Measurements from ENCODE around the gene LMNTD2. TPM values are rescaled to one million over a fixed set of nuclear protein-coding genes. Genes with fewer than 3 reads are reported as not detected.

Gene LMNTD2
- total RNA-seq, 1 experiment from 2014 or later, result 4.0 TPM

- TF ChIP-seq, protein P1, sequence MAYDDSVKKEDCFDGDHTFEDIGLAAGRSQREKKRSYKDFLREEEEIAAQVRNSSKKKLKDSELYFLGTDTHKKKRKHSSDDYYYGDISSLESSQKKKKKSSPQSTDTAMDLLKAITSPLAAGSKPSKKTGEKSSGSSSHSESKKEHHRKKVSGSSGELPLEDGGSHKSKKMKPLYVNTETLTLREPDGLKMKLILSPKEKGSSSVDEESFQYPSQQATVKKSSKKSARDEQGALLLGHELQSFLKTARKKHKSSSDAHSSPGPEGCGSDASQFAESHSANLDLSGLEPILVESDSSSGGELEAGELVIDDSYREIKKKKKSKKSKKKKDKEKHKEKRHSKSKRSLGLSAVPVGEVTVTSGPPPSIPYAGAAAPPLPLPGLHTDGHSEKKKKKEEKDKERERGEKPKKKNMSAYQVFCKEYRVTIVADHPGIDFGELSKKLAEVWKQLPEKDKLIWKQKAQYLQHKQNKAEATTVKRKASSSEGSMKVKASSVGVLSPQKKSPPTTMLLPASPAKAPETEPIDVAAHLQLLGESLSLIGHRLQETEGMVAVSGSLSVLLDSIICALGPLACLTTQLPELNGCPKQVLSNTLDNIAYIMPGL (CRISPR knock-in tag; IDR thresholded peaks at IDR 0.05), result no peak
- no peak for TF ChIP-seq GABPB1 (CRISPR knock-in tag; IDR thresholded peaks at IDR 0.05)
- TF ChIP-seq ZNF532 (CRISPR knock-in tag; IDR thresholded peaks at IDR 0.05; ENCODE audit: borderline replicate concordance), result no peak
- Mint-ChIP-seq H3K27me3 (ENCODE audit: low read depth) (no peaks in the 10 kb centered on the region), H3K4me3 (no peak overlapping the region), H3K9me3 (no peaks in the 10 kb centered on the region), H3K36me3 (peaks cover 70% of the 10 kb centered on the region), H3K27ac (no peak overlapping the region; the same call in 1 of the 2 replicates), H3K4me1 (no peaks in the 10 kb centered on the region)
- POLR2A ChIA-PET, result no interaction called here
- ATAC-seq (no peak), DNase-seq (ENCODE audit: low spot score) (no peak)
- CTCF ChIA-PET, result no interaction called here
These were observed 32.0 kb upstream of the LMNTD2 start for GRCh38 chr11:592501-592900.

DNA sequence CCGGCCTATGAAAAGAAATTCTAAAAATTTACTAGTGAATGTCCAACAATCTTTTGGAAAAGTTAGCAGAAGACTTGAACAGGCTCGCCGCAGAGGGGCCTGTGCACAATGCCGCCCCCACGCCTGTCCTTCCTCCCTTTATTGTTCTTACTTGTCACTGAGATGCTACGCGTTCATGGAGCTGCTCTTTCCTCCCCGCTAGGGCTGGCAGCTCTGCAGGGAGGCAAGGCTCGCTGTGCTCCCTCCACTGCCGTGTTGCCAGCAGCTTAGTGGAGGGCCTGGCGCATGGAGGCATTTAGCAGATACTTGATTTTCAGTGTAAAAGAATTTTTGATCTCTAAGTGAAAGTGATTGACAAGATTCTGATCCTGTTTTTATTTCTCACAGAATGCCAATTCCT lies 30.5 kb upstream of the LMNTD2 start:
- Mint-ChIP-seq H3K4me3 (no peak overlapping the region), H3K9me3 (no peaks in the 10 kb centered on the region), H3K27me3 (ENCODE audit: low read depth) (no peaks in the 10 kb centered on the region), H3K36me3 (peaks cover 72% of the 10 kb centered on the region), H3K4me1 (no peaks in the 10 kb centered on the region), H3K27ac (no peak overlapping the region)
- ChIA-PET POLR2A (no interaction called here), CTCF (no interaction called here)
- ATAC-seq (no peak), DNase-seq (ENCODE audit: low spot score) (no peak)
- no peak for TF ChIP-seq E2F1 (CRISPR knock-in tag; IDR thresholded peaks at IDR 0.05)

GRCh38 chr11:589798-590197 lies 29.3 kb upstream of the LMNTD2 start:
- TF ChIP-seq GRHL2 (CRISPR knock-in tag; IDR thresholded peaks at IDR 0.05; ENCODE audit: insufficient replicate concordance, severe bottlenecking), result no peak
- TF ChIP-seq ZBTB21 (CRISPR knock-in tag; IDR thresholded peaks at IDR 0.05; ENCODE audit: borderline replicate concordance), result no peak
- no peak for TF ChIP-seq MLX (CRISPR knock-in tag; IDR thresholded peaks at IDR 0.05)
- TF ChIP-seq ZNF219 (CRISPR knock-in tag; IDR thresholded peaks at IDR 0.05; ENCODE audit: borderline replicate concordance), result no peak
- TF ChIP-seq NR1H2 (CRISPR knock-in tag; IDR thresholded peaks at IDR 0.05), result no peak
- no peak for TF ChIP-seq RELA (CRISPR knock-in tag; IDR thresholded peaks at IDR 0.05; ENCODE audit: borderline replicate concordance)
- no peak for TF ChIP-seq PRDM15 (CRISPR knock-in tag; IDR thresholded peaks at IDR 0.05)
- H3K36me3 Mint-ChIP-seq, result peaks cover 69% of the 10 kb centered on the region

More at GRCh38 chr11:589798-590197, 29.3 kb upstream of the LMNTD2 start:
- POLR2A ChIA-PET, result no interaction called here
- no peak for DNase-seq (ENCODE audit: low spot score)
- no peak for ATAC-seq
- Mint-ChIP-seq H3K27ac (no peak overlapping the region), H3K4me1 (no peaks in the 10 kb centered on the region), H3K4me3 (no peak overlapping the region), H3K27me3 (ENCODE audit: low read depth) (no peaks in the 10 kb centered on the region), H3K9me3 (no peaks in the 10 kb centered on the region)
- CTCF ChIA-PET, result no interaction called here

All from WTC11 (cell line).